GM10847 (cell line): Measurements from ENCODE around the gene GGT5.

ENCODE experiments used
- POLR2A ChIP-seq: IDR thresholded peaks from 2 replicates; pipeline ENCODE4 v1.6.1; 2011; ENCODE audit not compliant: insufficient read length; ENCODE audit errors: extremely low read depth

GGT5 gene

DNA sequence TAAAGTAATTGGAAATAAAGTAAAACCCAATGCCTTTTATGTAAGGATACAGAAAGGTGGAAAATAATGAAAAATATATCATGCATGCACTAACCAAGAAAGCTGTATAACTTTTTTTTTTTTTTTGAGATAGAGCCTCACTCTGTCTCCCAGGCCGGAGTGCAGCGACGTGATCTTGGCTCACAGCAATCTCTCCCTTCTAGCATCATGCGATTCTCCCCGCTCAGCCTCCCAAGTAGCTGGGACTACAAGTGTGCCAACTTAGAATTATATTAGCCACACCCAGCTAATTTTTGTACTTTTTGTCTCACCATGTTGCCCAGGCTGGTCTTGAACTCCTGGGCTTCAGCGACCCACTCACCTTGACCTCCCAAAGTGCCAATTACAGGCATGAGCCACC, 4.5 kb downstream of the GGT5 start:
- no peak for TF ChIP-seq POLR2A

DNA sequence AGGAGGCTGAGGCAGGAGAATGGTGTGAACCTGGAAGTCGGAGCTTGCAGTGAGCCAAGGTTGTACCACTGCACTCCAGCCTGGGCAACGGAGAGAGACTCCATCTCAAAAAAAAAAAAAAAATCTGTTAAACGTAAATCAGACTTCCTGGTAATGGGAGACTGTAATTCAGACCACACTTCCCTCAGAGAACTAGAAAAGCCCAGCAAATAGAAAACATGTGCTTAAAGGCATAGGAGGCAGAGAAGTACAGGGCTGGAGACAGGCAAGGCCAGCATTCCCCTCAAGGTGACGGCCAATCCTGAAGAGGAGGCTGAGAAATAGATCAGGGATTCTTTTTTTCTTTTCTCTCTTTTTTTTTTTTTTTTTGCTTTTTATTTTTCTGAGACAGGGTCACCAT, 8.2 kb downstream of the GGT5 start:
- TF ChIP-seq POLR2A, result no peak

DNA sequence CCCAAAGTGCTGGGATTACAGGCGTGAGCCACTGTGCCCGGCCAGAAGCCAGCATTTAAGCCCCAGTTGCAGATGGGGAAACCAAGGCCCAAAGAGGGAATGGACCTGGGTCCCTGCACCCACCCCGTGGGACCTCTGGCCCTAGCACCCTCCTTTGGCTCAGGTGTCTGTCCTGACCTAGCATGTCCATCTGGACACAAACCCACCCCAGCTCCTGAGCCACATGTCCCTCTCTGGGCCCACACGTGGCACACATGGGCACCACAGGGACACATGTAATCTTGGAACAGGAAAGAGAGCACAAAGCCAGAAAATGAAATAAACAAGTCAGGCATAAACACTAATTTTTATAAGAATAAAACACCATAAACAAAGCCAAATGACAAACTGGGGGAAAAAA, 9.6 kb downstream of the GGT5 start:
- no peak for TF ChIP-seq POLR2A

DNA sequence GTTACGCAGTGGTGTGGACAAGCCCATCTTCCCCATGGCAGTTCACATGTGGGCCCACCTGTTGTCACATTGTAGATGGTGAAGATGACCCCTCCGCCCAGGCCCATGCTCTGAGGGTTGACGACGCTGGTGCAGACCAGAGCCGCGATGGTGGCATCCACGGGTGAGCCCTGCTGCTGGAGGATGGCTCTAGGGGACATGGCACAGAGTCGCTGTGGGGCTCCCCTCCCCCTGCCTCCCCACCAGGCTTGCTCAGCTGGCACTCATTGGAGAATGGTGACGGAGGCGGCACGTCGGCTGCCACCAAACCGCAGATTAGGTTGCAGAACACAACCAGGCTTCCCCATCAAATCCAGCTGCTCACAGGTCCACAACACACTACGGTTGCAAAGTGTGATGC, 11.1 kb downstream of the GGT5 start:
- TF ChIP-seq POLR2A, result no peak

DNA sequence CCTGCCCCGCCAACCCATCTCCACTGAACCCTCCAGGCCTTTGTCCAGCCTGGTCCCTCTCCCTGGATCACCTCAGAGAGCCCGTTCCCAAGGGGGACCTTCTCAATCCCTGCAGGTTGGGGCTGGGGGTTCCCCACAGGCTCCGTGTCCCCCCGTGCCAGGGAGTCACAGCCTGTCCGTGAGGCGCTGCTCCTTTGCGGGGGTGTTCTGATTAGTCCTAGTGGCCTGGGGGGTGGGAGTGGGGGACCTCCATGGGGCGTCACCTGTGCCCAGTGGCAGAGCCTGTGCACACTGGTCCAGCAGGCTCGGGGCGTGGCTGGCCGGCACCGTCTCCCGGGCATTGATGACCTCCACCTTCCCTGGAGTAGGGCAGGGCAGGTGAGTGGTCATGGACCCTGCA, 11.6 kb downstream of the GGT5 start:
- TF ChIP-seq POLR2A, result no peak

DNA sequence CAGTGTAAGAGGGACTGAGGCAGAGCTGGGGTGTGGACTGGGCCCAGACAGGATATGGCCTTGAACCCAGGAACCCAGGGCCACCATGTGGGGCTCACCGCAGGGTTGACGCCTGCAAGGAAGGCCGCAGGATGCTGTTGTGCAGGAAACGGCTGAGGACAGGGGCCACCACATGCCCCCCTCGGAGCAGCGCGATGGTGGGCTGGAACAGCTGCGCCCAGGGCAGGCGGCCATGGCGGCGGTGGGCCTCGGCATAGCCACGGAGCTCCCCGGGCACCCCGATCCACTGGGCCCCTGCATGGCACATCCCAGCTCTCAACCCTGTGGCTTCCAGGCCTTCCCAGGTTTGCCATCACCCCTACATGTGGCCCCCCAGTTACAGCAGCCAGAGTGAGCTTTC, 12.2 kb downstream of the GGT5 start:
- no peak for TF ChIP-seq POLR2A

DNA sequence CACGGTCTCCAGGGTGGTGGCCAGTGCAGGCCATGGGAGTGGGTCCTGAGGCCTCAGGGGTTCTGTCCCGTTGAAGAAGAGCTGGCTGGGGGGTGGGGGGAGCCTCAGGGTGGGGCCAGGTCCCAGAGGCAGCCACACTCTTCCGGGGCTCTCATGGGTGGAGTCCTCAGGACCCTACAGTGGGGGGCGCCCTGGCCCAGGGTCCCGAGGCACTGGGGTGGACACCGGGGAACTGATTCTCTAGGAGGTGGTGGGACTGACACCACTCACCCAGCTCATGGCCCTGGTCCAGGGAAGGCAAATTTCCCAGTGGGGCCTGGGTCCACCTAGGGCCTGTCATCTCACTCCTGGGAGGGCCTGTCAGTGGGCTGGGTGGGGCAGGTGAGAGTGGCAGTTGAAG, 12.8 kb downstream of the GGT5 start:
- no peak for TF ChIP-seq POLR2A

DNA sequence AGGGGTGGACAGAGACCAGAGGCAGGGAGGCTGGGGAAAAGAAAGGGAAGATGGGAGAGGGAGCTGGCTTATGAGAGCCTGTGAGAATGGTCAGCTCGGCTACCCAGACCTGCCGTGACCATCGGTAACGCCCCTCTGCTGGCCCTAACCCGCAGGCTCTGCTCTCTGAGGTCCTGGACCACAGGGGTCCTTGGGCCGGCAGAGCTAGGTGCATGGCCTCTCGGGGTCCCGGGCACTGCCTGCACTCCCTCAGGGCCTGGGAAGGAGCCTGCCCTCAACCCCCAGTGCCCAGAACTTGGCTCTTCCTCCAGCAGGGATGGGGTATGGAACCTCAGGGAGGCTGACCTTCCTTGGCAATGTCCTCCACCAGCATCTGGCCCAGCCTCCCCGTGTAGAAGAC, 13.2 kb downstream of the GGT5 start:
- TF ChIP-seq POLR2A, result no peak

DNA sequence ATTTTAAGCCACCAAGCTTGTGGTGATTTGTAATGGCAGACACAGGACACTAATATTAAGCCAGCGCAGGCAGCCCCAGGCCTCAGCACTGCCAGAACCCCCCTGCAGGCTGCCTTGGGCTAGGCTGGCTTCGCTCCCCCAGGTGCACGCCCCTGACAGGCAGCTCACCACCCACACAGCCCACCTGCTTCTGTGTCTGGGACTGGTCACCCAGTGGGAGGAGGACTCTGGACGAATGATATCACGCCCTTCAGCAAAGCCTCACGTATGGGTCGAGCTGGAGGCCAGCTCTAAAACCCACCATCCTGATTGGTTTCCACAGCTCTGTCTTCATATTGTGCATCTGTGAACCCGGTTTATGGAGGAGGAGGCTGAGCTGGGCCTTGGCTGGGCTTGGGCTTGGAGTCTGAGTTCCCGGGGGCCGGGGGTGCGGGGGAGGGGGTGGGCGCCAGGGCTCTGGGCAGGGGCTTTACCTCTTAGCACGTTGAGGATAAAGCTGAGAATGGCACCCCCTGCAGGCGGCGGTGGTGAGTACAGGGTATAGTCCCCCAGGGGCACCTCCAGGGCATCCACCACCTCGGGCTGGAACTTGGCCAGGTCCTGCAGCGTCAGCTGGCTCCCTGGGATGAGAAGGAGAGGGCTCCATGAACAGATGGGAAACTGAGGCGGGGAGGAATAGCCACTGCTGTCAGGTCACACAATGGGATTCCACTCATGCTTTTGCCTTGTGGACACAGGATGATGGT, 13.8 kb downstream of the GGT5 start:
- no peak for TF ChIP-seq POLR2A

DNA sequence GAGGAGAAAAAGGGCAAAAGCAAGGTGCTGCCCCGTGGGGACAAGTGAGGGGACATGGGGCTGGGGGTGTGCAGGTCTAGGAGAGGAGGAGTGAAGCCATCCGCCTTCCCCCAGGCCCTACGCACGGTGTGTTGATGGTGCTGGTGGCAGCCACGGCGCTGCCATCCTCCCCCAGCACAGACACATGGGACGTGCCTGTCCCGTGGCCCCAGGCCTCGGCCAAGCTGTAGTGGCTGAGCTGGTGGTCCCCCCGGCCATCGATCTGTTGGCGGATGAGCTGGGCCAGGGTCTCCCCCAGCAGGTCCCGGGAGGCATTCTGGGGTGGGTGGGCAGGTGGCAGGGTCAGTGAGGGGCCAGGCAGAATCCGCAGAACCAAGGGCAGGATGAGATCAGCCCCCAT, 18.9 kb downstream of the GGT5 start:
- TF ChIP-seq POLR2A, result no peak

DNA sequence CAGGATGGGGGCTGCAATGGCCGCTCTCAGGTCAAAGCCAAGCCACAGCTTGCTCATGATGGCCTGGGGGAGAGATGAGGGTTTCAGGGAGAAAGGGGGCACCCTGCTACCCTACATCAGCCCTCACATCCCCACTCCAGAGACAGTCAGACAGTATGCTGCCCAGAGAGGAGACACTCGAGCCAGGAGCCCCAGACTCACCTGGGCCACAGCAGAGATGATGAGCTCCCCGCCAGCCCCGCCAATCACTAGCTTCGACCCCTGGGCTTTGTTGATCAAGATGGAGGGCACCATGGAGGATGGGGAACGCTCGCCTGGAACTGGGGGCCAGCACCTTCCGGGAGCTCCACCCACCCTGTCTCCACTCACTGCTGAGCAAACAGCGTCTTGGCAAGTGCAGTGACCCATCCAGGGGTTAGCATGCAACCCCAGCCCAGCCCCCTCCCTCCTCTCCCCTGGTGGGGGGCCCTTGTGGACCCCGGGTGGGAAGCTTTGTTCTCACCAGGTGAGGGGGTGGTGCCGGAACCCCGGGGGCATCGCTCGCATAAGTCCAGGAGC, 19.8 kb downstream of the GGT5 start:
- no peak for TF ChIP-seq POLR2A

DNA sequence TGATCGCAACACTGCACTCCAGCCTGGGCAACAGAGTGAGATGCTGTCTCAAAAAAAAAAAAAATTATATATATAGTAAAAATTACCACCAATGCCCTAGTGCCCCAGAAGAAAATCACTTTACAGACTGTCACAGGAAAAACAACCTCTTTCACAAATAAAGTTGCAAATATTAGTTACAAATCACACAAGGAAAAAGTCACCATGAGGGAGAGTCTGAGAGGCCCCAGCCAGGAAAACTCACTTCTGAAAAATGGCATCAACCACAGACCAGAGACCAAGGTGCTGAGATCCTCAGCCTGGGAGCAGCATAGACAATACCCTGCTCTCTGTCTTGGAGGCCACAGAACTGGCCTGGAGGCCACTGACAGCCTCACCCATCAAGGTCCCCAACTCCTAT, 20.4 kb downstream of the GGT5 start:
- TF ChIP-seq POLR2A, result no peak

DNA sequence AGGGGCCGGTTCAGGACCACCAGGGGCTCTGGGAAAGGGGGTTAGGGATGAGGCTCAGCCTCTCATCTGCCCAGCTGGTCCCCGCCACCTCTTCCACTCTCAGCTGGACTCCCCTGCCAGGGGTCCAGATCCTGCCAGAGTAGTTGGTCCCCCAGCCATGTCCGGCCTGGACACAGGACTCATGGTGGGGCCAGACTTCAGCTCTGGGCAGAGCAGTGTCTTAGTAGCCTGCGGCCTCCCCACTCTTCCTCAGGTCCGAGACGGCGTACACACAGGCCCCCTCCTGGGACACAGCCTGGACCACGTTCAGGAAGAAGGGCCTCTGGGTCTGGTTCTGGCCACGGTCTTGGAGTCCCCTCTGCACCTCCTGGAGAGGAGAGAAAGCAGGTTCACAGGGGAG, 25.1 kb downstream of the GGT5 start:
- TF ChIP-seq POLR2A, result no peak

DNA sequence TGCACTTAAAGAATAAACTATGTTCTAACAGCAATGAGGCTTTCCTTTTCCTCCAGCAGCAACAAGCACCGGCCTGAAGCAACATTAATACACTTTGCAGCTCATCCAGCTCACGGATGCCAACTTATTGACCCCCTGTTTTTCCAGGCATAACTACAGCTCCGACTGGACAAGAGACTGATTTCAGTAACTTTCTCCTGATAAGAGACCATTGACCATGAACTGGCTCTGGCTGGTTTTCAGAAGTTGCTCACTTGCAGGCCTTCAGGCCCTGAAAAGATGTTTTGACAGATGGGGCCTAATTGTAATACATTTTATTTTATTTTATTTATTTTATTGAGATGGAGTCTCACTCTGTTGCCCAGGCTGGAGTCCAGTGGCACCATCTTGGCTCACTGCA, 27.5 kb downstream of the GGT5 start:
- no peak for TF ChIP-seq POLR2A

DNA sequence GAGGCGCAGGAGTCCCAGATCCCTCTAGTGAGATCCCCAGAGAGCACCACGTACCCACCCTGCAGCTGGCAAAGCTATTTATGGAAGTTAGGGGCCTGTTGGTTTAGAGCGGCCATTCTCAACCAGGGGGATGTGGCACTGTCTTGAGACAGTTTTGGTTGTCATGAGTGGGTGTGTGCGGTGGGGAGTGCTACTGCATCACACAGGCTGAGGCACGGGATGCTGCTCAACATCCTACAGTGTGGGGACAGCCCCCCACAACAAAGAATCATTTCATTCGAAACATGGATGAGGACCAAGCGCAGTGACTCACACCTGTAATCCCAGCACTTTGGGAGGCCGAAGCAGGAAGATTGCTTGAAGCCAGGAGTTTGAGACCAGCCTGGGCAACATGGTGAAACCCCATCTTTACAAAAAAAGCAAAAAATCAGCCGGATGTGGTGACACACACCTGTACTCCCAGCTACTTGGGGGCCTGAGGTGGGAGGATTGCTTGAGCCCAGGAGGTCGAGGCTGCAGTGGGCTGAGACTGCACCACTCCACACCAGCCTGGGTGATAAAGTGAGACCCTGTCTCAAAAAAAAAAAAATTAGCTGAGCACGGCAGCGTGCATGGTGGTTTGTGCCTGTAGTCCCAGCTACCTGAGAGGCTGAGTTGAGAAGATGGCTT, 28.2 kb downstream of the GGT5 start:
- TF ChIP-seq POLR2A, result no peak

DNA sequence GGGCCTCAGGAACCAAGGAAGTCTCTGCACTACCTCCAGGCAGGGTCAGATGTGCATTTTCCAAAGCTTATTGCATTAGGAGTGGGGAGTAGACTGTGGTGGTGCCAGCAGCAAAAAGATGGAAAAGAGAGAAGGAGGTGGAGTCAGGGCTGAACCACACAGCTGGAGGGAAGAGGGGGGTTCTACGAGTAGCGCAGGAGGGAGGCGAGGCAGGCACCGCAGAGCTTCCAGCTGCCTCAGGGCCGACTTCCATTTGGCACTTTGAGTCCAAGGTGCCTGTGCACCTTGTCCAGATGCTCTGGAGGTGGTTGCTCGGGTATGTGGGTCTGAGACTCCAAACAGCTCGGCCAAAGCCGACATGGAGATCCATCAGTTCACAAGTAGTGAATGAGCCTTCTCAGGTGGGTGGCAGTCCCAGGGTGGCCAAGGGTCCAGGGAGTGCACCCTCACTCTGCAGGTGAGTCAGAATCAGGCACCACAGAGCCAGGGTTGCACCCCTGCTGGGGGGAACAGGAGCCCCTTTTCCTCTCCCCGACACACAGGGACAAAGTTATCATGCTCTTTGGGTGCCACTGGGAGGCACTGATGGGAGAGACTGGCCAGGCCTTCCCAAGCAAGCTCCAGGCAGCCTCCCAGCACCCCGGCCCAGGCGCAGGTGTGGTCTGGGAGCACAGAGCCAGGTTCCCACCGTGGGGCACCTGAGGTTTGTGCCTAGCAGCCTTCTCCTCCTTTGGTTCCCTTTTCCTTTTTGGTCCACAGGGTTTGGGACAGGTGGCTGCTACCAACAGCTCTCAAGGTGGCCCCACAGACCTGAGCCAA, 30.2 kb downstream of the GGT5 start:
- TF ChIP-seq POLR2A, result no peak
